ENCODE results near the gene SUSD6. TPM values are rescaled to one million over a fixed set of nuclear protein-coding genes. Genes with fewer than 3 reads are reported as not detected.

Gene SUSD6
- total RNA-seq, 4 donors from 2014 or later = 37.5 to 70.4 (median 44.5) TPM

- peaks cover 72 to 95% of the 10 kb centered on the region in 2 donors for H3K4me1 ChIP-seq
- 50 to 51% methylated on average over 2 of the region's 2 CpGs for WGBS, 2 donors
- DNase-seq = peak; percentile 40 to 55
- TF ChIP-seq, protein P1, sequence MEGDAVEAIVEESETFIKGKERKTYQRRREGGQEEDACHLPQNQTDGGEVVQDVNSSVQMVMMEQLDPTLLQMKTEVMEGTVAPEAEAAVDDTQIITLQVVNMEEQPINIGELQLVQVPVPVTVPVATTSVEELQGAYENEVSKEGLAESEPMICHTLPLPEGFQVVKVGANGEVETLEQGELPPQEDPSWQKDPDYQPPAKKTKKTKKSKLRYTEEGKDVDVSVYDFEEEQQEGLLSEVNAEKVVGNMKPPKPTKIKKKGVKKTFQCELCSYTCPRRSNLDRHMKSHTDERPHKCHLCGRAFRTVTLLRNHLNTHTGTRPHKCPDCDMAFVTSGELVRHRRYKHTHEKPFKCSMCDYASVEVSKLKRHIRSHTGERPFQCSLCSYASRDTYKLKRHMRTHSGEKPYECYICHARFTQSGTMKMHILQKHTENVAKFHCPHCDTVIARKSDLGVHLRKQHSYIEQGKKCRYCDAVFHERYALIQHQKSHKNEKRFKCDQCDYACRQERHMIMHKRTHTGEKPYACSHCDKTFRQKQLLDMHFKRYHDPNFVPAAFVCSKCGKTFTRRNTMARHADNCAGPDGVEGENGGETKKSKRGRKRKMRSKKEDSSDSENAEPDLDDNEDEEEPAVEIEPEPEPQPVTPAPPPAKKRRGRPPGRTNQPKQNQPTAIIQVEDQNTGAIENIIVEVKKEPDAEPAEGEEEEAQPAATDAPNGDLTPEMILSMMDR (IDR thresholded peaks at IDR 0.05) = no peak
- TF ChIP-seq POLR2A (IDR thresholded peaks at IDR 0.05) = no peak
- H3K27ac ChIP-seq = peak overlapping the region; percentile 71 to 95 (median 85)
- H3K36me3 ChIP-seq = no peaks in the 10 kb centered on the region
- intact Hi-C loops (cut with DNase I) = no loop called here
- no peaks in the 10 kb centered on the region for H3K27me3 ChIP-seq
- H3K9me3 ChIP-seq = no peaks in the 10 kb centered on the region
- H3K4me3 ChIP-seq (replicated peaks in 1 of 3) = no peak overlapping the region
Observed at GRCh38 chr14:69666690-69667211, 55.4 kb downstream of the SUSD6 start.

- no peak for DNase-seq
- no peaks in the 10 kb centered on the region for H3K9me3 ChIP-seq
- intact Hi-C loops (cut with DNase I) = no loop called here
- peak overlapping the region in 2 of 3 donors; percentile 85 to 95 for H3K27ac ChIP-seq
- H3K4me1 ChIP-seq = peaks cover 70 to 95% of the 10 kb centered on the region in 2 donors
- 70 to 75% methylated on average over 4 of the region's 4 CpGs for WGBS, 2 donors
- TF ChIP-seq POLR2A (IDR thresholded peaks at IDR 0.05) = no peak
- TF ChIP-seq, protein P1 (IDR thresholded peaks at IDR 0.05) = no peak
- no peaks in the 10 kb centered on the region for H3K27me3 ChIP-seq
- no peak overlapping the region for H3K4me3 ChIP-seq (replicated peaks in 1 of 3)
- no peaks in the 10 kb centered on the region for H3K36me3 ChIP-seq
Observed at GRCh38 chr14:69667938-69668335, 56.5 kb downstream of the SUSD6 start.

- DNase-seq = no peak
- no peak overlapping the region for H3K4me3 ChIP-seq (replicated peaks in 1 of 3)
- no peaks in the 10 kb centered on the region for H3K27me3 ChIP-seq
- no peak for TF ChIP-seq POLR2A (IDR thresholded peaks at IDR 0.05)
- TF ChIP-seq, protein P1 (IDR thresholded peaks at IDR 0.05) = no peak
- peak overlapping the region; percentile 78 to 95 (median 82) for H3K27ac ChIP-seq
- H3K36me3 ChIP-seq = no peaks in the 10 kb centered on the region
- H3K4me1 ChIP-seq = peaks cover 69 to 95% of the 10 kb centered on the region in 2 donors
- no peaks in the 10 kb centered on the region for H3K9me3 ChIP-seq
- intact Hi-C loops (cut with DNase I) = no loop called here
- 92 to 94% methylated on average over 2 of the region's 2 CpGs for WGBS, 2 donors
Observed at GRCh38 chr14:69669375-69669774, 58.0 kb downstream of the SUSD6 start.

GRCh38 chr14:69670093-69670492 is 58.7 kb downstream of the SUSD6 start:
- no peaks in the 10 kb centered on the region for H3K27me3 ChIP-seq
- H3K4me1 ChIP-seq = peaks cover 65 to 95% of the 10 kb centered on the region in 2 donors
- H3K36me3 ChIP-seq = no peaks in the 10 kb centered on the region
- 8 to 45% methylated on average over 1 of the region's 1 CpG for WGBS, 2 donors
- H3K27ac ChIP-seq = peak overlapping the region; percentile 78 to 95 (median 82)
- H3K9me3 ChIP-seq = no peaks in the 10 kb centered on the region
- intact Hi-C loops (cut with DNase I) = no loop called here
- TF ChIP-seq, protein P1 (IDR thresholded peaks at IDR 0.05) = peak in 1 of 6 experiments; percentile 13
- TF ChIP-seq POLR2A (IDR thresholded peaks at IDR 0.05) = peak in 1 of 2 donors; percentile 49
- DNase-seq = peak; percentile 58 to 69
- H3K4me3 ChIP-seq (replicated peaks in 1 of 3) = no peak overlapping the region

GRCh38 chr14:69671365-69672030 is 60.1 kb downstream of the SUSD6 start:
- H3K27ac ChIP-seq = peak overlapping the region; percentile 78 to 95 (median 82)
- H3K4me1 ChIP-seq = peaks cover 62 to 89% of the 10 kb centered on the region in 2 donors
- no peaks in the 10 kb centered on the region for H3K27me3 ChIP-seq
- H3K4me3 ChIP-seq (replicated peaks in 1 of 3) = no peak overlapping the region
- no peak for TF ChIP-seq POLR2A (IDR thresholded peaks at IDR 0.05)
- TF ChIP-seq, protein P1 (IDR thresholded peaks at IDR 0.05) = no peak
- H3K36me3 ChIP-seq = no peaks in the 10 kb centered on the region
- 82% methylated on average over 8 of the region's 8 CpGs for WGBS, 2 donors
- no peak for DNase-seq
- H3K9me3 ChIP-seq = no peaks in the 10 kb centered on the region
- intact Hi-C loops (cut with DNase I) = no loop called here
